Stimulated activated CD4-positive, alpha-beta T cell treated with anti-CD3 and anti-CD28 coated beads, Interleukin-12 subunit alpha, Interleukin-12 subunit beta, amount 100 ng/mL, for 48 hours (primary cell): ENCODE measurements around the gene ACTC1.

Experiments
- DNase-seq, 3 donors: peaks; one replicate each; pipeline ENCODE4 v3.0.0-alpha.2; 2020; ENCODE audit warnings: low read depth in 2 of 3, low spot score in 1 of 3

The ACTC1 gene

DNA sequence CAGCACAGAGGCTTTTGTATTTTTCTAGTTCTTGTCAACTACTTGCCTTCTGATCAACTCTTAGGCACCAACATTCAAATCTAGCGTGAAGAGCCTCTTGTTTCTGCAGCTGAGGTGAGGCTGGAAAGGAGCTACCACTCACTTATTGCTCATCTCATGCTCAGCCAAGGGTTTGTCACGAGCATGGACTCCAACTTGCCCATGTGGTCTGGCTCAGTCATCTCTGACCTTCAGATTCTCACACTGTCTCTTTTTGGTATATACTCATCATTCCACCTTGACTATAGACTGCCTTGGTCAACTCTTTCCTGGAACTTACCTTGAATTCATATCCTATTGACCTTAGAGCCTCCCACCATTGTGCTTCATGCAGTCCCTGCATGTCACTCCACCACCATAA, 35.4 kb downstream of the ACTC1 start:
- DNase-seq, result no peak

DNA sequence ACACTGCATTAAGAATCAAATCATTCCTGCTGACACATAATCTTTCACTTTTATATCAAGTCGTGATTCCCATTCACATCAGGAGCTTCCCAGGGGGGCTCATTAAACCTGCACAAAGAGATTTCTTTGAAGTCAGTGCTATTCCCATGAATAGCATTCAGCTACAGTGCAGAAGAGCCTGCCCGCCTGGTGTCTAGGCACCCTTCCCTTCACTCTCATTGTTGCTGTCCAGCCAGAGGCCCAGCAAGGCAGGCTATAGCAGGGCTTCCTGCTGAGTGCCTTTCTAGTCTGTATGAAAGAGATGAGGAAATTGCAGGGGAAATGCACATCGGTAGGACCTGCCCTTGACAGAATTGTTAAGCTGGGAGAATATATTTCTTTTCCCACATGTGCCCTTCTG, 36.0 kb downstream of the ACTC1 start:
- DNase-seq, result no peak

DNA sequence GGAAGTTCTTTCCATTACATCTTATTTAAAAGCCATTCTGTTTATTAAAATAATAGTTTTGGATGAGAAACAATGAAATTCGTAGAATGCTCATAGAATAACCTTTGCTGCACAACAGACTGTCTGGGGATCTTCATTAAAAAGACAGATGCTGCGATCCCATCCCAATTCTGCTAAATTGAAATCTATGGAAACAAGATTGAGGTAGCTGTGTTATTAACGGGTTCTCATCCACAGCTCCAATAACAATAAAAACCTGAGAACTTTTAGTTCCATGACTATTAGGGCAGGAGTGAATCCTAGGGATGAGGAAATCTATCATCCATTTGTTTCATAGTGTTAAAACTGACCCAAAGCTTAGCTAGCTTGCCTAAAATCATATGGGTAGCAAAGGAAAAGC, 38.1 kb downstream of the ACTC1 start:
- DNase-seq, result no peak

DNA sequence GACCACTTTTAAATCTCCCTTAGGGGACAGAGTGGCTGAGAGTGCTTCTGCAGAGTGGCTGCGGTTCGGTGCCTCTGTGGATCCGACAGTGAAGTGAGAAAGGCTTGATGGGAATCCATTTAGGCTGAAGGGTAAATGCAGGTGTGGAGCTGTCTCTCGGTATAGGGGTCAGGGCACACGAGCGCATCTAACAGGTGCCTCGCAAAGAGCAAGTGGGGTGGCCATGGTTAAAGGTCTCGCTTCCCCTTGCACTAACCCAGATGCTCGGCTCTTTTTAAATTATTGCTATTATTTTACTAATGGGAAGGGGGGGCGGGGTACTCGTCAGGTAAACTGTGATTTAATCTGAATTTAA, 40.0 kb downstream of the ACTC1 start:
- DNase-seq, result no peak

DNA sequence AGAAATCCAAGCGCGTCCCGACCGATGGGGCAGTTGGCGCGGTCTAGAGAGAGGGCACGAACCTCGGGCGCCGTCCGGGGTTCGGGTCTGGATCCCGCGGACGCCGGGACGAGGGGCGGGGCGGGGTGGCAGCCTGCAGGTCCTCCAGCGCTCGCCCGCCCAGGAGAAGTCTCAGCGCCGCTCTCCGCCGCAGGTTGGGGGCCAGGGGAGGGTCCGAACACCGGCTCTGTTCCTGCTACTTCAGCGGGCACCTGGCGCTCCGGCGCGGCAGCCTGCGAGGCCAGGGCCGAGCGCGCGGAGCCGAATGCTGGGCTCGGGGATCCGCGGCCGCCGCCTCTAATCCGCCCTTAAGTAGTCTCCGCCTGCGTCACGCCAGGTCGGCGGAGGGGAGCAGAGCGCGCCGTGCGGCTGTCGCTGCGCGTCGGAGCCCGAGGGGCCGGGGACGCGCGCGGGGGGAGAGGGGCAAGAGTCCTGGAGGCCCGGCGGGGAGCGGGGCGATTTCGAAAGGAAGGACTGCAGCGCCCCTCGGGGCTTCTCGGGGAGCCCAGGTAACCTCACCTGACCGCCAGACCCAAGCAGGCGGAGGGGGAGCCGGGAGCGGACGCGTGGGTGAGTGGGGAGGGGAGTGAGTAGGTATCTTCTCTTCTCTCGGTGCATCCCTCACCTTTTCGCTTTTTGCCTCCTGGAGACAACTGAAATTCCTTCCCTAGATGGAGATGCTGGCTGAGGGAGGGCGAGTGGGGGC, 40.5 kb downstream of the ACTC1 start, which contains the start of gene GJD2:
TSS of gene GJD2 (minus strand) at position 325 of the 745 bp plus-strand sequence. CDS start 510 bp downstream, outside the sequence.
- no peak for DNase-seq

DNA sequence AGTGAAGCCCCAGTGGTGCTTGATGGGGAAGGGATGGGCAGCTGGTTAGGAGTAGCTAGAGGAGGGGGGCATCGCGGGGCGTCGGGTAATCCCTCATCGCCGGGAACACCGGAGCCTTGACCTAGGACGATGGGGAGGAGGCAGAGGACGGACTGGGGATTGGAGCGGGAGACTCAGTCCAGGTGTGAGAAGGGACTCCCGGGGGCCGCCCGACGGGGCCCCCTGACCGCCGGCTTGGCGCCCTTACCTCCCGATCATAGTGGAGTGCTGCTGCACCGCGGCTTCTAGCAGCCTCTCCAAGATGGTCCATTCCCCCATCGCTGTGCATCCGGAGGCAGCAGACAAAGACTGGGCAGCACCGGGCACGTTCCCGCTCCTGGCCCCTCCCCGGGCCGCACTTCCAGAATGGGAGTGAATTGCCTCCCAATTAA, 41.2 kb downstream of the ACTC1 start:
- DNase-seq, result no peak

DNA sequence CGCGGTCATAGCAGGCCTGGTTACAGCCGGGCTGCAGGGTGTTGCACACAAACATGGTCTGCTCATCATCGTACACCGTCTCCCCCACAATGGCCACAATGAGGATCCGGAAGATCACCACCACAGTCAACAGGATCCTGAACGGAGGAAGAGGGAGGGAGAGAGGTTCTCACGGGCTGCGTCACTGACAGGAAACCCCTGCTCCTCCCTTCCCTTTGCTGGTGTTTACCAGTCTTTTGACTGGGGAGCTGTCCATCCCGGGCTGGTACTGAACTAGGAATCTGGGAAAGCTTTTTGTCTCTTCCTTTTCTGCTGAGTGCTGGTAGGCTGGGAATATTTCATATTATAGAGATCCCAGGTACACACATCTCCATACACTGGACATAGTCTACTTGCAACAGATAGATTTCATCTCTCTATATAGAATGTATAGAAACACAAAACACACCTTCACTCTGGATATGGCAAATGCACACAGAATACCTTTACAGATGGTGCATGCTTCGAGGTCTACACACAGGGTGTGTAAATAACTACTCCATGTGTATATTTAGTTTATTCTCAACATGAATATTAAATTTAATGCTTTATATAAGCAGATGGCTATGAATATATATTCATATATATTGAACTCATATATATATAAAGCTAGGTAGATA, 42.0 kb downstream of the ACTC1 start:
- no peak for DNase-seq

DNA sequence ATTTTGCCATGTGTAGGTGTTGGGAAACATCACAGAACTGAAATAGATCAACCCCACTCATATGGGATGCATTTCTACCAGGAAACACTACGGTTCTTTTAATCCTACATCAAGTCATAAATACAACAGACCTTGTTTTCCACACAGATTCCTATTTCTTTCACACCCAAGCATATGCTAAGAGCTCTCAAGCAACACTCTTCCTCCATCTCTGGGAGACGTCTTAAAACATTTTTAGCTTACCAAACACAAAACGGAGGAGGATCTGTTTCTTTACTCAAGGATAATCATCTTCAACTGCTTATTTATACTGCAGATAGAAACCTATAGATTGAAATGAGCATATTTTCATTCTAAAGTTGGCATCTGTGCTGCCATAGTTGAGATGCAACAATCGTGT, 45.7 kb downstream of the ACTC1 start:
- no peak for DNase-seq
